Esophagus muscularis mucosa (tissue), 4 donors: ENCODE results near the gene SAFB. TPM values are rescaled to one million over a fixed set of nuclear protein-coding genes. Genes with fewer than 3 reads are reported as not detected.
"Not testable (repeated sequence)": the region's sequence is repeated elsewhere in the genome, so short reads cannot be mapped to it uniquely, and the experiment has no call there.

Experiments
- DNase-seq: peaks from one replicate; pipeline ENCODE4 v3.0.0-alpha.2; 2017; ENCODE audit errors: extremely low spot score
- H3K27ac ChIP-seq, 4 donors: fragments of 200-600 bp; sonication (generic); replicated peaks in 1 of 4; 1 replicate in 3 of 4; 2 replicates in 1 of 4; pipeline ENCODE4 v1.5.1; 2016 to 2019; ENCODE audit warnings: mild to moderate bottlenecking in 1 of 4
- H3K27me3 ChIP-seq, 4 donors: fragments of 200-600 bp; sonication (generic); one replicate each; pipeline versions ENCODE4 v1.5.1 to v1.6.0; 2016 to 2019
- H3K36me3 ChIP-seq, 4 donors: fragments of 200-600 bp; sonication (generic); one replicate each; pipeline ENCODE4 v1.5.1; 2016 to 2019
- H3K4me1 ChIP-seq, 4 donors: fragments of 200-600 bp; sonication (generic); one replicate each; pipeline ENCODE4 v1.5.1; 2016 to 2019
- H3K4me3 ChIP-seq, 4 donors: fragments of 200-600 bp; sonication (generic); 1 replicate in 2 of 4; 2 replicates in 2 of 4; pipeline ENCODE4 v1.5.1; 2016 to 2019; ENCODE audit warnings: mild to moderate bottlenecking in 4 of 4, moderate library complexity in 1 of 4
- H3K9me3 ChIP-seq, 4 donors: fragments of 200-600 bp; sonication (generic); 1 replicate in 3 of 4; 2 replicates in 1 of 4; pipeline ENCODE4 v1.5.1; 2016 to 2019
- EP300 ChIP-seq: sonication (generic); formaldehyde crosslinking; IDR thresholded peaks from one replicate; pipeline ENCODE4 v1.6.1; 2017; ENCODE audit warnings: antibody characterized with exemption
- POLR2A ChIP-seq: fragments of 450-650 bp; IDR thresholded peaks from one replicate; pipeline ENCODE4 v1.6.1; 2017; ENCODE audit warnings: antibody characterized with exemption, moderate library complexity, mild to moderate bottlenecking, low read depth
- POLR2AphosphoS5 ChIP-seq, 2 donors: sonication (generic); formaldehyde crosslinking; IDR thresholded peaks; one replicate each; pipeline ENCODE4 v1.6.1; 2017; ENCODE audit warnings: antibody characterized with exemption in 2 of 2
- whole genome bisulfite sequencing: methylation state at CpG from one replicate; pipeline ENCODE4 v1.1.5; 2018; 5-methylcytosine and 5-hydroxymethylcytosine counted together
- intact Hi-C: fragments of 100-400 bp; cut with DNase I; formaldehyde crosslinking; loops from one replicate; pipeline ENCODE4 v1.15.1; 2023
- total RNA-seq, 4 donors: library from RNA; depleted of rRNA; stranded (reverse); fragments of >200 nt; gene quantifications; one replicate each; pipeline versions ENCODE4 v1.1.0 to v1.2.1, GENCODE V29; 2016
- TF ChIP-seq, protein P1 (sequence below), 3 experiments: fragments of 200-600 bp in 2 of 3; fragments of 450-650 bp in 1 of 3; sonication (generic) in 2 of 3; IDR thresholded peaks; one replicate each; pipeline ENCODE4 v1.5.1; 2017 to 2019; ENCODE audit warnings: antibody characterized with exemption in 3 of 3, mild to moderate bottlenecking in 2 of 3, moderate library complexity in 1 of 3

SAFB gene
- total RNA-seq, 4 donors from 2014 or later: 48.4 to 96.2 (median 75.7) TPM

DNA sequence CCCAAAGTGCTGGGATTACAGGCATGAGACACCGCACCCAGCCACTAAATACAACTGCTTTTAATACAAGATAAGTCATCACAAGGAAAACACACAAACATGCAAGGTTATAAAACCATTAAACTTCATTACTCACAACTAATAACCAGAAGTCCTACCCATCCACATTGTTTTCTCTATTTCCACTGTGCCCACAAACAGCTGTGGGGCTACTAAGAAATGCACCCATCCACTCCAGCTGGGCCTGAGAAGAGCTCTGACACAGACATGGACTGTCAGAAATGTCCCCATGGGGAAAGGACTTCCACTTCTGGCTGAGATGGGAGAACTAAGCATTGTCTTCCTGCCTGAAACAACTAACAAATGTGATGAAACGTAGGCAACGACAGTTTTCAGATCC lies 17.5 kb upstream of the SAFB start:
- Histone ChIP-seq H3K27me3 (no peaks in the 10 kb centered on the region), H3K27ac (no peak overlapping the region), H3K36me3 (peaks cover 74 to 99% (median 98%) of the 10 kb centered on the region in 4 donors), H3K9me3 (no peaks in the 10 kb centered on the region), H3K4me3 (no peak overlapping the region), H3K4me1 (no peaks in the 10 kb centered on the region)
- no peak for DNase-seq
- TF ChIP-seq, protein P1, sequence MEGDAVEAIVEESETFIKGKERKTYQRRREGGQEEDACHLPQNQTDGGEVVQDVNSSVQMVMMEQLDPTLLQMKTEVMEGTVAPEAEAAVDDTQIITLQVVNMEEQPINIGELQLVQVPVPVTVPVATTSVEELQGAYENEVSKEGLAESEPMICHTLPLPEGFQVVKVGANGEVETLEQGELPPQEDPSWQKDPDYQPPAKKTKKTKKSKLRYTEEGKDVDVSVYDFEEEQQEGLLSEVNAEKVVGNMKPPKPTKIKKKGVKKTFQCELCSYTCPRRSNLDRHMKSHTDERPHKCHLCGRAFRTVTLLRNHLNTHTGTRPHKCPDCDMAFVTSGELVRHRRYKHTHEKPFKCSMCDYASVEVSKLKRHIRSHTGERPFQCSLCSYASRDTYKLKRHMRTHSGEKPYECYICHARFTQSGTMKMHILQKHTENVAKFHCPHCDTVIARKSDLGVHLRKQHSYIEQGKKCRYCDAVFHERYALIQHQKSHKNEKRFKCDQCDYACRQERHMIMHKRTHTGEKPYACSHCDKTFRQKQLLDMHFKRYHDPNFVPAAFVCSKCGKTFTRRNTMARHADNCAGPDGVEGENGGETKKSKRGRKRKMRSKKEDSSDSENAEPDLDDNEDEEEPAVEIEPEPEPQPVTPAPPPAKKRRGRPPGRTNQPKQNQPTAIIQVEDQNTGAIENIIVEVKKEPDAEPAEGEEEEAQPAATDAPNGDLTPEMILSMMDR (IDR thresholded peaks at IDR 0.05): no peak
- TF ChIP-seq POLR2A (no peak), POLR2AphosphoS5 (IDR thresholded peaks at IDR 0.05) (no peak), EP300 (no peak)
- intact Hi-C loops: no loop called here
- WGBS: 88% methylated on average over 3 of the region's 3 CpGs

- DNase-seq: no peak
- TF ChIP-seq EP300 (no peak), POLR2A (no peak)
- TF ChIP-seq, protein P1 (IDR thresholded peaks at IDR 0.05): no peak
- no peaks in the 10 kb centered on the region for H3K4me1 ChIP-seq
- no peaks in the 10 kb centered on the region for H3K9me3 ChIP-seq
- 89% methylated on average over 16 of the region's 16 CpGs for WGBS
- intact Hi-C loops: no loop called here
- no peak overlapping the region for H3K27ac ChIP-seq
- peaks cover 72 to 93% (median 92%) of the 10 kb centered on the region in 4 donors for H3K36me3 ChIP-seq
- H3K4me3 ChIP-seq: no peak overlapping the region
- H3K27me3 ChIP-seq: no peaks in the 10 kb centered on the region
These were observed 15.3 kb upstream of the SAFB start for GRCh38 chr19:5607318-5608275.

- TF ChIP-seq POLR2A (no peak), POLR2AphosphoS5 (IDR thresholded peaks at IDR 0.05) (no peak), EP300 (no peak)
- TF ChIP-seq, protein P1 (IDR thresholded peaks at IDR 0.05): no peak
- Histone ChIP-seq H3K4me3 (no peak overlapping the region), H3K36me3 (peaks cover 73 to 93% (median 92%) of the 10 kb centered on the region in 4 donors), H3K27ac (no peak overlapping the region), H3K9me3 (no peaks in the 10 kb centered on the region), H3K4me1 (peaks cover 0 to 2% (median 0%) of the 10 kb centered on the region in 4 donors), H3K27me3 (no peaks in the 10 kb centered on the region)
- DNase-seq: no peak
- 89% methylated on average over 9 of the region's 10 CpGs for WGBS
- intact Hi-C loops: no loop called here
These were observed 14.6 kb upstream of the SAFB start for GRCh38 chr19:5608291-5608690.

GRCh38 chr19:5608766-5609165 lies 14.1 kb upstream of the SAFB start:
- H3K36me3 ChIP-seq: peaks cover 73 to 93% (median 92%) of the 10 kb centered on the region in 4 donors
- DNase-seq, H3K4me3 ChIP-seq, H3K27ac ChIP-seq, H3K9me3 ChIP-seq, H3K4me1 ChIP-seq, intact Hi-C loops, H3K27me3 ChIP-seq: not testable (repeated sequence)
- WGBS: 94% methylated on average over 5 of the region's 9 CpGs

GRCh38 chr19:5609881-5610448 lies 12.9 kb upstream of the SAFB start:
- Histone ChIP-seq H3K9me3 (no peaks in the 10 kb centered on the region), H3K36me3 (peaks cover 75 to 93% (median 92%) of the 10 kb centered on the region in 4 donors), H3K4me3 (no peak overlapping the region), H3K27ac (no peak overlapping the region), H3K27me3 (no peaks in the 10 kb centered on the region), H3K4me1 (peaks cover 0 to 4% (median 0%) of the 10 kb centered on the region in 4 donors)
- no peak for DNase-seq
- 92% methylated on average over 14 of the region's 16 CpGs for WGBS
- intact Hi-C loops: no loop called here
- TF ChIP-seq, protein P1 (IDR thresholded peaks at IDR 0.05): no peak
- TF ChIP-seq POLR2AphosphoS5 (IDR thresholded peaks at IDR 0.05) (no peak), EP300 (no peak), POLR2A (no peak)
